Type B pancreatic cell (in vitro differentiated cells): ENCODE results near the gene DET1. TPM values are rescaled to one million over a fixed set of nuclear protein-coding genes. Genes with fewer than 3 reads are reported as not detected.

Experiments used
- DNase-seq: peaks from one replicate; pipeline ENCODE4 v3.0.0; 2021; ENCODE audit warnings: mixed read lengths; ENCODE audit not compliant: unreplicated experiment; ENCODE audit errors: extremely low spot score
- H3K27ac Mint-ChIP-seq: 2 replicates; pipeline ENCODE4 v1.8.0; 2021; ENCODE audit warnings: mild to moderate bottlenecking, mixed read lengths
- H3K27me3 Mint-ChIP-seq: 2 replicates; pipeline ENCODE4 v1.8.0; 2021; ENCODE audit warnings: mixed read lengths
- H3K36me3 Mint-ChIP-seq: 2 replicates; pipeline ENCODE4 v1.8.0; 2021; ENCODE audit warnings: mixed read lengths
- H3K4me1 Mint-ChIP-seq: one replicate; pipeline ENCODE4 v1.8.0; 2021; ENCODE audit warnings: mixed read lengths; ENCODE audit not compliant: unreplicated experiment
- H3K4me3 Mint-ChIP-seq: 2 replicates; pipeline ENCODE4 v1.8.0; 2021; ENCODE audit warnings: mild to moderate bottlenecking, mixed read lengths
- H3K9me3 Mint-ChIP-seq: 2 replicates; pipeline ENCODE4 v1.8.0; 2021; ENCODE audit warnings: mixed read lengths
- CTCF ChIP-seq: fragments of 200-600 bp; sonication (generic); conservative IDR thresholded peaks from 2 replicates; pipeline ENCODE4 v1.5.0; 2021; ENCODE audit warnings: antibody characterized with exemption, mild to moderate bottlenecking
- total RNA-seq: library from RNA; stranded (reverse); gene quantifications from 2 replicates; pipeline ENCODE4 v1.2.1, GENCODE V29; 2021; ENCODE audit warnings: low replicate concordance

The DET1 gene
- total RNA-seq, 1 donor from 2014 or later = 10.7 TPM

- Mint-ChIP-seq H3K9me3 (no peaks in the 10 kb centered on the region), H3K4me1 (peaks cover 7% of the 10 kb centered on the region), H3K4me3 (no peak overlapping the region), H3K27ac (no peak overlapping the region), H3K36me3 (no peaks in the 10 kb centered on the region), H3K27me3 (peaks cover 32% of the 10 kb centered on the region)
- no peak for DNase-seq
- no peak for TF ChIP-seq CTCF
Measured at GRCh38 chr15:88579322-88579721, 32.8 kb upstream of the DET1 start.

- Mint-ChIP-seq H3K36me3 (no peaks in the 10 kb centered on the region), H3K27me3 (peaks cover 28% of the 10 kb centered on the region), H3K9me3 (no peaks in the 10 kb centered on the region), H3K4me1 (peaks cover 16% of the 10 kb centered on the region), H3K27ac (peak overlapping the region; percentile 62), H3K4me3 (peak overlapping the region; percentile 51)
- no peak for TF ChIP-seq CTCF
- DNase-seq = no peak
Measured at GRCh38 chr15:88574655-88575054, 28.2 kb upstream of the DET1 start.

GRCh38 chr15:88574077-88574476 lies 27.6 kb upstream of the DET1 start:
- Mint-ChIP-seq H3K36me3 (no peaks in the 10 kb centered on the region), H3K27me3 (peaks cover 28% of the 10 kb centered on the region), H3K4me3 (peak overlapping the region; percentile 16), H3K4me1 (peaks cover 16% of the 10 kb centered on the region), H3K9me3 (no peaks in the 10 kb centered on the region), H3K27ac (peak overlapping the region; percentile 62)
- TF ChIP-seq CTCF = no peak
- DNase-seq = no peak

GRCh38 chr15:88571852-88572259 lies 25.4 kb upstream of the DET1 start:
- no peak for DNase-seq

GRCh38 chr15:88571153-88571851 lies 24.8 kb upstream of the DET1 start:
- DNase-seq = no peak
- no peaks in the 10 kb centered on the region for H3K36me3 Mint-ChIP-seq

More at GRCh38 chr15:88571852-88572259, 25.4 kb upstream of the DET1 start:
- TF ChIP-seq CTCF = no peak
- Mint-ChIP-seq H3K27me3 (peaks cover 37% of the 10 kb centered on the region), H3K27ac (peak overlapping the region; percentile 55), H3K36me3 (no peaks in the 10 kb centered on the region), H3K4me1 (peaks cover 16% of the 10 kb centered on the region), H3K4me3 (peak overlapping the region; percentile 21), H3K9me3 (no peaks in the 10 kb centered on the region)

More at GRCh38 chr15:88571153-88571851, 24.8 kb upstream of the DET1 start:
- H3K4me1 Mint-ChIP-seq = peaks cover 16% of the 10 kb centered on the region
- H3K27ac Mint-ChIP-seq = peak overlapping the region; percentile 55
- no peaks in the 10 kb centered on the region for H3K9me3 Mint-ChIP-seq
- TF ChIP-seq CTCF = no peak
- peaks cover 40% of the 10 kb centered on the region for H3K27me3 Mint-ChIP-seq
- H3K4me3 Mint-ChIP-seq = peak overlapping the region; percentile 21
